Measurements from ENCODE around the gene TPR. TPM values are rescaled to one million over a fixed set of nuclear protein-coding genes. Genes with fewer than 3 reads are reported as not detected.

Gene TPR
- polyA plus RNA-seq, 3 donors = 96.9 to 116 (median 107) TPM

- DNase-seq (ENCODE audit: low read depth in 3 of 3, low spot score in 2 of 3) = no peak
Measured at GRCh38 chr1:186292875-186293274, 82.2 kb downstream of the TPR start.

- DNase-seq (ENCODE audit: low read depth in 3 of 3, low spot score in 2 of 3) = no peak
Measured at GRCh38 chr1:186291271-186291670, 83.8 kb downstream of the TPR start.

- no peak for DNase-seq (ENCODE audit: low read depth in 3 of 3, low spot score in 2 of 3)
Measured at GRCh38 chr1:186289943-186290545, 85.0 kb downstream of the TPR start.

GRCh38 chr1:186286615-186287315, 88.3 kb downstream of the TPR start:
- no peak for DNase-seq (ENCODE audit: low read depth in 3 of 3, low spot score in 2 of 3)

- DNase-seq (ENCODE audit: low read depth in 3 of 3, low spot score in 2 of 3) = no peak
Measured at GRCh38 chr1:186283374-186283773, 91.7 kb downstream of the TPR start.

GRCh38 chr1:186282466-186282865, 92.6 kb downstream of the TPR start:
- DNase-seq (ENCODE audit: low read depth in 3 of 3, low spot score in 2 of 3) = no peak

GRCh38 chr1:186275822-186276221, 99.2 kb downstream of the TPR start:
- no peak for DNase-seq (ENCODE audit: low read depth in 3 of 3, low spot score in 2 of 3)

GRCh38 chr1:186272486-186272885, 102.6 kb downstream of the TPR start:
- DNase-seq (ENCODE audit: low read depth in 3 of 3, low spot score in 2 of 3) = no peak

- no peak for DNase-seq (ENCODE audit: low read depth in 3 of 3, low spot score in 2 of 3)
Measured at GRCh38 chr1:186271032-186271431, 104.0 kb downstream of the TPR start.

Other genes starting within 250 kb of the TPR start
- gene PRG4, start 79.0 kb downstream of the TPR start, polyA plus RNA-seq (ENCODE audit: insufficient read length in 3 of 3) = under 1 TPM; 0.14 to 0.17 (median 0.14) TPM
- 10 to 100 TPM; 29.3 to 33.4 (median 30.3) TPM for gene ODR4, start 585 bp upstream of the TPR start, polyA plus RNA-seq (ENCODE audit: insufficient read length in 3 of 3)
- gene PDC, start 85.9 kb upstream of the TPR start, polyA plus RNA-seq (ENCODE audit: insufficient read length in 3 of 3) = not detected

Data from right renal cortex interstitium (tissue), 3 donors.